T-helper 1 cell (primary cell): ENCODE results near the gene KCNIP3.
"Not testable (repeated sequence)": the region's sequence is repeated elsewhere in the genome, so short reads cannot be mapped to it uniquely, and the experiment has no call there.

ENCODE experiments used
- DNase-seq, 5 donors: peaks; one replicate each; pipeline ENCODE4 v3.0.0-alpha.2; 2012 to 2020

The KCNIP3 gene

DNA sequence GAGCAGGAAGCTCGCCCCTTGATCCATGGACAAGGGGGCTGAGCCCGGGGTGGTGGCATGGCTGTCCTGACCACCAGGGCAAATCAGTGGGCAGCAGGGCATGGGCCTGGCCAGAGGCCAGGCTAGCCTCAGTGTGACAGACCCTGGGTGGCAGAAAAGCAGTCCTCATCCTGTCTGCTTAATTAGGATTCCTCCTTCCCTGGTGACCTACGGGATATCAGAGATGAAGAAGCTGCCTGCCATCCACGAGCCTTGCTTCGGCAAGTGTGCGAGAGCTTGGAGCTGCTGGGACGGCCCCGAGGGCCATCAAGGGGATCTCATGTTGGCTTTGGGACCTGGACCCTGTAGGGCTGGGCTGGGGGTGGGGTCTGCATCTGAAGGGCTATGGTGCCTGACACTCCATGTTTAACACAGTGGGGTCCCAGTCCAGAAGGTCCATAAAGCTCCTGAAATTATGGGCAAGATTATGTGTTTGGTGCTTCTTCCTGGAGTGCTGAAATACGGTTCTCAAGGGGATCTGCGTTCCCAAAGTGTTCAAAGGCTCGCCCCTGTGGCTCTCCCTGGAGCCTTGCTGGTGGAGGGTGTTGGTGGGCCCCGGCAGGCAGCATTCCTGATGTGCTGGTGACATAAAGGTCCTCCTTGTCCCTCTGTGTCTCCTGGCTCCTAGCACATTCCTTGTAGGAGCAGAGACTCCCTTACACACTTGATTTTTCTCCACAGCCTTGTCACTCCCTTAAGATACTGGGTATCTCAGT, 52.6 kb downstream of the KCNIP3 start:
- DNase-seq, result no peak

DNA sequence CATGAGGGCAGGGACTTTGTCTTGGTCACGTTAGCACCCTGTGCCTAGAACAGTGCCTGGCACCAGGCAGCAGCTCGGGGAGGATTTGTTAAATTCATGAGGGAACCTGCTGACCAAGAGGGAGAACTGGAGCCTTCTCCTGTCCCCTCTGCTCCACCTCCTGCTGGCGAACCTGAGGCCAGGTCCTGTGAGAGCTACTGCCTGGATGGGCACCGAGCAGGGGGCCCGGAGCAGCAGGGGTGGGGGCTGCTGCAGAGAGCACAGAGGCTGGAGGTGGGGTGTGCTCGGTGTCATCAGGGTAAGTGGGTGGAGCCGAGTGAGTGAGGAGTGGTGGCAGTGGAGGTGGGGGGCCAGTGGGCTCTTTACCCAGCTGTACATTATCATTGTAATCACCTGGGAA, 53.2 kb downstream of the KCNIP3 start:
- no peak for DNase-seq

GRCh38 chr2:95350774-95351597, 53.8 kb downstream of the KCNIP3 start:
- no peak for DNase-seq

DNA sequence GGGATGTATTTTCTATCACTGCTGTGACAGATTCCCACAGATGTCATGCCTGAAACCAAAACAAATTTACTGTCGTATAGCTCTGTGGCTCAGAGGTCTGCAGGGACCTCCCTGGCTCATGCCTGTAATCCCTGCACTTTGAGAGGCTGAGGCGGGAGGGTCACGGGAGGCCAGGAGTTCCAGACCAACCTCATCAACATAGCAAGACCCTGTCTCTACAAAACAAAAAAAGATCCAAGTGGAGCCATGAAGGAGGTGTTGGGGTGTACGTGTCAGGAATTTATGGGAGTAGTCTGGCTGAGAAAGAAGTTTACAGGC, 54.4 kb downstream of the KCNIP3 start:
- no peak for DNase-seq

- no peak for DNase-seq
These were observed 55.3 kb downstream of the KCNIP3 start for GRCh38 chr2:95352310-95353054.

DNA sequence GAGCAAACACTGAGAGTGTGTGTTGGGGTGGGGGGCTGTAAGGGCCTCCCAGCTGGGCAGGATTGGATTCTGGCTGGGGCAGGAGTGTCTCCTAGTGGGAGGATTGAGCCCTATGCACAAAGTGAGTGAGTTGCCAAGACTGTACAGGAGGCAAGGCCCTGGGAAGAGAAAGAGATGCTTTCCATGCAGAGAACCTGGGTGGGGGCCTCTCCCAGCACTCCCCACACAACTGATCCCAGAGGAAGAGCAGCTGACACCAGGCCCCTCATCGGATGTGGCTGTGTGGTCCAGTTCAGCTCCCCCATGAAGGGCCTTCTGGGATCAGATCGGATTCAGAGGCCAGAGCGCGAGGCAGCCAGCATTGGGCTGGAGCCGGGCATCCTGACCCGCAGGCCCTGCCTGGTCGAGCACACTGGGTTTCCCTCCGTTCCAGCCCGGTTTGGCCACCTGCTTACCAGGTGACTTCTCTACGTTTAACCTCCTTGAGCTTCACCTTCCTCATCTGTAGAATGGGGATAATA, 56.0 kb downstream of the KCNIP3 start:
- no peak for DNase-seq

GRCh38 chr2:95353613-95354468, 56.7 kb downstream of the KCNIP3 start:
- no peak for DNase-seq

DNA sequence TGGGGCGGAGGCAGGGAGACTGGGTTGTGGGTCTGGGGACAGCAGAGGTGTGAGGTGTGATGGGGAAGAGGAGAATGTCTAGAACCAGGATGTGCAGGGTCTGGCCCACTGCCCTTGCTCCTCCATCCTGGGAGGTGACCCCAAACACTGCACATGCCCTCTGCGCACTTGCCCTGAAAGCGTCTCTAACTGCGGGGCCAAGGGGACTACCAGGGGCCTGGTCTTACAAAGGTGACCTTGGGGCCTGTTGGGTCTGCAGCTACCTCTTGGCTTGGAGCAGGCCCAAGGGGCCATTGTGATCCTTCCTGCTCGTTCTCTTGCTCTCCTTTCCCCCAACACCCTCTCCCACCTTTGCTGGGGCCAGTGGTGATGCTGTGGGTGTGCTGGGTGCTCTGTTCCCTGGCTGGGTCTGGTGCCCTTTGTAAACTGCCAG, 57.3 kb downstream of the KCNIP3 start:
- DNase-seq, result no peak

DNA sequence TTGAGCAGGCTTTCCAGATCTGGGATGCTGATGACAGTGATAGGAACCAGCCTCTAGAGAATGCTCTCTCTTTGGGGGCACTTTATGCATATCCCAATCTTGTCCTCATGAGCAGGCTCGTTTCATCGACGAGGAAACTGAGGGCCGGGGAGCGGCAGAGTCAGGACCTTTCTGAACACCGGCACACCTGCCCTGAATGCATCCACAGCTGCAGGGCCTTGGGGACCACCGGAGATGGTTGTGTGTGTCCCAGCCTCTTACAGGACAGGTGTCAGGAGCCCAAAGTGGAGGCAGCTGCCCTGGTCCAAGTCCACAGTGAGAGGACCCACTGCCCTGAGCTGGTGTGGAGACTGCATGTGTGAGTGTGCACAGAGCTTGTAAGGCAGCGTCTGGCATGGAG, 57.8 kb downstream of the KCNIP3 start:
- DNase-seq, result no peak

GRCh38 chr2:95355486-95355885, 58.3 kb downstream of the KCNIP3 start:
- not testable (repeated sequence) for DNase-seq

DNA sequence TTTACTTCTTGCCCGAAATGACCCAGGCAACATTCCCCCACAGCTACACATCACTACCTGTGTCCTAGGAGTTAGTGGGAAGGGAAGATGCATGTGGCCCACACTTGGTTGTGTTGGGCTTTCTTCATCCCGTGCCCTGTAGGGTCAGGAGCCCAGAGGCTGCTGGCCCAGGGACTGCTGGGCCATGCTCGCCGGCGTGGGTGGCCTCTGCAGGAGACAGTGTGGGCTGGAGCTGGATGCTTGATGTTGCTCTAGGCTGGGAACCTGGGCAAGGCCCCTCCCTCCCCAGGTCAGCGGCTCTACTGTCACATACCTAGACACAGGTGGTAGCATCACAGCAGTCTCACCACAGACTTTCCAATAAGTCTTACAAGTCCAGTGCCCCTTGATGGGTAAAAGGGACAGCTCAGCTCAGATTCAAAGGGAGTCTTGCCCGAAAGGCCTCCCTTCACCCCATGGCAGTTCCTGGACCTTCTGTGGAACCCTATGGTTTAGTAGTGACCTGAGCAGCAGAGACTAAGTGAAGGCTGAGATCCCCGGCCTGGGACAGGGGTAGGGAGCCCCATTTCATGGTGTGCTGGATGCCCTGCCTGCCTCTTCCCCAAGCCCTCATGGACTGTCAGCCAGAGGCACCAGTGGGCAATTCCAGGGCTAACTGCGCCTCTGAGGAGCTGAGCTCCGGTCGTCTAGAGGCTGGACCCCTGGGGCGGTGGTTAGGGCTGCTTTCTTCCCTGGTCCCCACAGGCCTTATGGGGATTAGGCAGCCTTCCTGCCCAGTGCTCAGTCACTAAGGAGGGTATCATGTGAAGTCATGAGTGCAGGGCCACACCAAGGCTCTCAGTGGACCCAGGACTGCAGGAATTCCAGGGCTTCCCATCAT, 59.9 kb downstream of the KCNIP3 start:
- DNase-seq, result no peak

GRCh38 chr2:95357717-95358280, 60.7 kb downstream of the KCNIP3 start:
- DNase-seq, result no peak

GRCh38 chr2:95359031-95359430, 61.9 kb downstream of the KCNIP3 start:
- no peak for DNase-seq

- no peak for DNase-seq
These were observed 62.4 kb downstream of the KCNIP3 start for GRCh38 chr2:95359501-95359930.

DNA sequence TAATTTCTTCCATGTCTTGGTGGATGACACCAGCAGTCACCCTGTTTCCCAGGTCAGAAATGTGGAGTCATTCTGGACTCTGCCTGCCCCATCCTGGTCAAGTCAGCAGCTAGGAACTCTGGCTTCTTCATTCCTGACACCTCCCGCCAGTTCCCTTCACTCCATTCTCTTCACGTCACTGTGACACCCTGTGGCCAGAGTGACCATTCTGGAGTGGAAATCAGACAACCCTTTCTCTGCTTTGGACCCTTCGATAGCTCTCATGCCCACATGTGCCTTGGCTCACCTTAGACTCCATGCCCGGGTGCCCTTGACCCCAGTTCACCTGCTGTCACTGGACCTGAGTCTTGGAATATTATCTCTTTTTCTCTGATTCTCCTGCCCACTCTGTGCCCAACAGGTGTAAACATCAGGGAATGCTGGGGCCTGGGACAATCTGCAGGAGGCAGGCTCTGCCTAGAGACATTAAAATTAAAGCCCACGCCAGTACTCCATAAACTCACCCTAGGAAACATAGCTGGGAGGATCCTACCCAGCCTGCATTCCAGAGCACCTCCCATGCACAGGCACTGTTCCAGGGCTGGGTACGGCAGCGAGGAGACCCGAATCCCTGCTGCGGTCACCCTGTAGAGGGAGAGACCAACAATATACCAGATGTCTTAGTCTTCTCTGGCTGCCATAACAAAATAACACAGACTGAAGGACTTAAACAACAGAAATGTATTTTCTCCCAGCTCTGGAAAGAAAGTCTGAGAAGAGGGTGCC, 64.3 kb downstream of the KCNIP3 start:
- DNase-seq, result no peak

DNA sequence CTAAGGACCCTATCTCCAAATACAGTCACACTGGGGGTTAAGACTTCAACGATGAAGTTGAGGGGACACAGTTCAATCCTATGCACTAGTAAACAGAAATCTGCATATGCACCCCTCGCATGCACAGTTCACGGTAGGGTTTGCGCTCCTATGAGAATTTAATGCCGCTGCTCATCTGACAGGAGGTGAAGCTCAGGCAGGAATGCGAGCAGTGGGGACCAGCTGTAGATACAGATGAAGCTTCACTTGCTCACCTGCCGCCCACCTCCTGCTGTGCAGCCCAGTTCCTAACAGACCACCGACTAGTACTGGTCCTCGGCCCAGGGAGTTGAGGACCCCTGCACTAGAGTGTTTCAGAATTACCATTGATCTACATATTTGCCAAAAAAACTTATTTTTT, 65.3 kb downstream of the KCNIP3 start:
- no peak for DNase-seq

- no peak for DNase-seq
These were observed 69.4 kb downstream of the KCNIP3 start for GRCh38 chr2:95366514-95366913.

- no peak for DNase-seq
These were observed 75.2 kb downstream of the KCNIP3 start for GRCh38 chr2:95372216-95372829.

GRCh38 chr2:95372845-95373244, 75.7 kb downstream of the KCNIP3 start:
- no peak for DNase-seq

- no peak for DNase-seq
These were observed 76.9 kb downstream of the KCNIP3 start for GRCh38 chr2:95374029-95374428.
